PC-3 (cell line): Measurements from ENCODE around the gene FBN2. TPM values are rescaled to one million over a fixed set of nuclear protein-coding genes. Genes with fewer than 3 reads are reported as not detected.

Experiments
- ATAC-seq: fragments of 200-7000 bp; cut with Tn5 transposase; 2 replicates; pipeline ENCODE4 v1.9.1; 2020; ENCODE audit warnings: mild to moderate bottlenecking, moderate library complexity
- BruUV-seq: library from RNA; stranded (reverse); fragments of 400-500 nt; replicated peaks from 2 replicates; lab custom pipeline; 2021; lab: Mats Ljungman, UMichigan
- CTCF ChIA-PET: fragments of 300-600 bp; sonication (Branson Sonifier 250); formaldehyde crosslinking; loops from one replicate; lab custom pipeline; 2022; ENCODE audit warnings: antibody characterized with exemption; lab: Charles Lee
- POLR2A ChIA-PET: fragments of 300-600 bp; sonication (Branson Sonifier 250); formaldehyde crosslinking; loops from one replicate; lab custom pipeline; 2022; ENCODE audit warnings: antibody characterized with exemption; ENCODE audit not compliant: unreplicated experiment; lab: Charles Lee
- DNase-seq: peaks from one replicate; pipeline ENCODE4 v3.0.0-alpha.2; 2015
- H2AFZ ChIP-seq: fragments of 300-600 bp; sonication (generic); 2 replicates; pipeline ENCODE4 v1.6.0; 2016; ENCODE audit warnings: antibody characterized with exemption, low read length
- H3F3A ChIP-seq: fragments of 300-600 bp; sonication (generic); one replicate; pipeline ENCODE4 v1.6.0; 2017; ENCODE audit warnings: antibody characterized with exemption, low read length, control low read depth, mild to moderate bottlenecking; ENCODE audit not compliant: unreplicated experiment
- H3K27ac ChIP-seq: fragments of 300-600 bp; sonication (generic); 2 replicates; pipeline ENCODE4 v1.5.1; 2016; ENCODE audit warnings: mild to moderate bottlenecking, low read length
- H3K27me3 ChIP-seq: fragments of 300-600 bp; sonication (generic); 2 replicates; pipeline ENCODE4 v1.6.1; 2016; ENCODE audit warnings: low read length, mixed read lengths
- H3K36me3 ChIP-seq: fragments of 300-600 bp; sonication (generic); 2 replicates; pipeline ENCODE4 v1.6.1; 2016; ENCODE audit warnings: low read depth, mixed run types, low read length, mixed read lengths
- H3K4me1 ChIP-seq: fragments of 300-600 bp; sonication (generic); 2 replicates; pipeline ENCODE4 v1.5.1; 2016; ENCODE audit warnings: low read length; ENCODE audit not compliant: insufficient read depth
- H3K4me2 ChIP-seq: fragments of 300-600 bp; sonication (generic); 2 replicates; pipeline ENCODE4 v1.6.0; 2016; ENCODE audit warnings: low read length
- H3K4me3 ChIP-seq: fragments of 300-600 bp; sonication (generic); 2 replicates; pipeline ENCODE4 v1.5.1; 2016; ENCODE audit warnings: mild to moderate bottlenecking, low read length, mixed read lengths
- H3K79me2 ChIP-seq: fragments of 300-600 bp; sonication (generic); 2 replicates; pipeline ENCODE4 v1.6.1; 2017; ENCODE audit warnings: low read length, mixed read lengths
- H3K9ac ChIP-seq: fragments of 300-600 bp; sonication (generic); 2 replicates; pipeline ENCODE4 v1.6.0; 2016; ENCODE audit warnings: mild to moderate bottlenecking, low read length
- H3K9me2 ChIP-seq: fragments of 300-600 bp; sonication (generic); replicated peaks from 2 replicates; pipeline ENCODE4 v1.6.1; 2016; ENCODE audit warnings: mixed run types, low read length, mixed read lengths
- H3K9me3 ChIP-seq: fragments of 300-600 bp; sonication (generic); 2 replicates; pipeline ENCODE4 v1.6.1; 2016; ENCODE audit warnings: low read length, mixed read lengths
- H4K20me1 ChIP-seq: fragments of 300-600 bp; sonication (generic); 2 replicates; pipeline ENCODE4 v1.6.1; 2016; ENCODE audit warnings: low read length, mixed read lengths
- CTCF ChIP-seq: fragments of 300-600 bp; sonication (generic); conservative IDR thresholded peaks from 2 replicates; pipeline ENCODE4 v1.5.1; 2017; ENCODE audit warnings: antibody characterized with exemption, low read depth, mild to moderate bottlenecking, low read length
- EZH2 ChIP-seq: fragments of 300-600 bp; sonication (generic); IDR thresholded peaks from one replicate; pipeline ENCODE4 v1.6.1; 2017; ENCODE audit warnings: antibody characterized with exemption, mild to moderate bottlenecking, low read length; ENCODE audit not compliant: unreplicated experiment
- EZH2phosphoT487 ChIP-seq: fragments of 300-600 bp; sonication (generic); IDR thresholded peaks from 2 replicates; pipeline ENCODE4 v1.6.1; 2018; ENCODE audit warnings: mild to moderate bottlenecking, antibody characterized with exemption, low read length, borderline replicate concordance
- intact Hi-C: fragments of 100-400 bp; cut with micrococcal nuclease; formaldehyde crosslinking; loops from 2 replicates; pipeline ENCODE4 v1.9.0; 2023
- total RNA-seq: library from RNA; depleted of rRNA; stranded (reverse); fragments of >200 nt; gene quantifications from 2 replicates; pipeline ENCODE4 v1.2.3, GENCODE V29; 2014

Gene FBN2
- total RNA-seq, 1 experiment from 2014 or later: 45.2 TPM

GRCh38 chr5:128422612-128423011 is 115.4 kb downstream of the FBN2 start:
- H3K36me3 ChIP-seq: no peaks in the 10 kb centered on the region
- BruUV-seq: no TSS peak

GRCh38 chr5:128414469-128414868 is 123.6 kb downstream of the FBN2 start:
- CTCF ChIA-PET: no interaction called here
- POLR2A ChIA-PET: no interaction called here

More at GRCh38 chr5:128422612-128423011, 115.4 kb downstream of the FBN2 start:
- no peak overlapping the region for H3K9ac ChIP-seq
- no peak overlapping the region for H3K4me3 ChIP-seq
- no peaks in the 10 kb centered on the region for H3K79me2 ChIP-seq
- POLR2A ChIA-PET: no interaction called here
- intact Hi-C loops: no loop called here
- no peaks in the 10 kb centered on the region for H3K27me3 ChIP-seq
- no peaks in the 10 kb centered on the region for H4K20me1 ChIP-seq
- no peak overlapping the region for H3K4me2 ChIP-seq
- no peaks in the 10 kb centered on the region for H3K9me2 ChIP-seq
- no peaks in the 10 kb centered on the region for H3F3A ChIP-seq
- DNase-seq (no peak), ATAC-seq (no peak)
- CTCF ChIA-PET: no interaction called here
- H3K9me3 ChIP-seq: no peaks in the 10 kb centered on the region
- H3K27ac ChIP-seq: no peak overlapping the region
- TF ChIP-seq EZH2 (no peak), EZH2phosphoT487 (no peak), CTCF (no peak)
- no peaks in the 10 kb centered on the region for H3K4me1 ChIP-seq
- no peak overlapping the region for H2AFZ ChIP-seq

More at GRCh38 chr5:128414469-128414868, 123.6 kb downstream of the FBN2 start:
- Histone ChIP-seq H3K9me3 (no peaks in the 10 kb centered on the region), H3K4me1 (0 out of 2 replicates have a peak, but pooled peaks cover 4% of the 10 kb centered on the region), H3K27ac (no peak overlapping the region), H3K4me2 (no peak overlapping the region), H2AFZ (no peak overlapping the region), H3F3A (no peaks in the 10 kb centered on the region), H3K4me3 (no peak overlapping the region), H3K27me3 (no peaks in the 10 kb centered on the region), H4K20me1 (no peaks in the 10 kb centered on the region), H3K36me3 (no peaks in the 10 kb centered on the region), H3K9ac (no peak overlapping the region), H3K9me2 (no peaks in the 10 kb centered on the region), H3K79me2 (no peaks in the 10 kb centered on the region)
- intact Hi-C loops: no loop called here
- ATAC-seq (no peak), DNase-seq (no peak)
- no TSS peak for BruUV-seq
- TF ChIP-seq EZH2phosphoT487 (no peak), EZH2 (no peak), CTCF (no peak)
